Activated CD8-positive, alpha-beta T cell treated with anti-CD3 and anti-CD28 coated beads, Interleukin-2, amount 10 ng/mL, durations not matched to agents 7 days and 5 days (primary cell): Measurements from ENCODE around the gene CTTN. TPM values are rescaled to one million over a fixed set of nuclear protein-coding genes. Genes with fewer than 3 reads are reported as not detected.

Source experiments
- ATAC-seq: fragments of 150-1000 bp; cut with Tn5 transposase; one replicate; pipeline ENCODE4 v1.10.0; 2021; ENCODE audit warnings: moderate library complexity
- CTCF ChIA-PET: fragments of 350-600 bp; sonication (Branson Sonifier 250); formaldehyde crosslinking; loops from one replicate; lab custom pipeline; 2021; ENCODE audit warnings: antibody characterized with exemption; lab: Charles Lee
- POLR2A ChIA-PET: fragments of 350-600 bp; sonication (Branson Sonifier 250); formaldehyde crosslinking; loops from one replicate; lab custom pipeline; 2021; ENCODE audit warnings: antibody characterized with exemption; lab: Charles Lee
- DNase-seq: peaks from one replicate; pipeline ENCODE4 v3.0.0-alpha.2; 2020
- H3K27ac Mint-ChIP-seq: one replicate; pipeline ENCODE4 v1.8.0; 2021; ENCODE audit warnings: mild to moderate bottlenecking, mixed read lengths
- H3K27me3 Mint-ChIP-seq: one replicate; pipeline ENCODE4 v1.8.0; 2021; ENCODE audit warnings: low read depth, mixed read lengths
- H3K36me3 Mint-ChIP-seq: one replicate; pipeline ENCODE4 v1.8.0; 2021; ENCODE audit warnings: low read depth, mixed read lengths
- H3K4me1 Mint-ChIP-seq: one replicate; pipeline ENCODE4 v1.8.0; 2021; ENCODE audit warnings: low read depth, mixed read lengths
- H3K4me3 Mint-ChIP-seq: one replicate; pipeline ENCODE4 v1.8.0; 2021; ENCODE audit warnings: mild to moderate bottlenecking, mixed read lengths
- H3K9me3 Mint-ChIP-seq: one replicate; pipeline ENCODE4 v1.8.0; 2022; ENCODE audit warnings: mixed read lengths; ENCODE audit not compliant: insufficient read depth
- total RNA-seq, 2 experiments: library from RNA; stranded (reverse); gene quantifications; one replicate each; pipeline ENCODE4 v1.2.3, GENCODE V29; 2021

CTTN gene
- total RNA-seq, 2 experiments from 2014 or later, result not detected

GRCh38 chr11:70486026-70486415 lies 87.7 kb downstream of the CTTN start:
- Mint-ChIP-seq H3K27me3 (no peaks in the 10 kb centered on the region), H3K36me3 (no peaks in the 10 kb centered on the region), H3K4me1 (no peaks in the 10 kb centered on the region), H3K4me3 (no peak overlapping the region), H3K27ac (no peak overlapping the region), H3K9me3 (no peaks in the 10 kb centered on the region)
- no peak for DNase-seq
- no peak for ATAC-seq
- ChIA-PET POLR2A (no interaction called here), CTCF (no interaction called here)

Other genes with a start within 250 kb of the CTTN start
- 10 to 100 TPM; 37.3 to 37.8 TPM for gene FADD, start 195.2 kb upstream of the CTTN start, total RNA-seq
- 10 to 100 TPM; 25.3 to 25.7 TPM for gene PPFIA1, start 127.8 kb upstream of the CTTN start, total RNA-seq